HG02938 (cell line): ENCODE data around the gene GNAQ.
"Not testable (repeated sequence)": the region's sequence is repeated elsewhere in the genome, so short reads cannot be mapped to it uniquely, and the experiment has no call there.

Experiments used
- ATAC-seq: cut with Tn5 transposase; IDR thresholded peaks from one replicate; pipeline ENCODE4 v1.9.1; 2021; ENCODE audit warnings: mild to moderate bottlenecking, moderate library complexity; ENCODE audit not compliant: unreplicated experiment

The GNAQ gene

DNA sequence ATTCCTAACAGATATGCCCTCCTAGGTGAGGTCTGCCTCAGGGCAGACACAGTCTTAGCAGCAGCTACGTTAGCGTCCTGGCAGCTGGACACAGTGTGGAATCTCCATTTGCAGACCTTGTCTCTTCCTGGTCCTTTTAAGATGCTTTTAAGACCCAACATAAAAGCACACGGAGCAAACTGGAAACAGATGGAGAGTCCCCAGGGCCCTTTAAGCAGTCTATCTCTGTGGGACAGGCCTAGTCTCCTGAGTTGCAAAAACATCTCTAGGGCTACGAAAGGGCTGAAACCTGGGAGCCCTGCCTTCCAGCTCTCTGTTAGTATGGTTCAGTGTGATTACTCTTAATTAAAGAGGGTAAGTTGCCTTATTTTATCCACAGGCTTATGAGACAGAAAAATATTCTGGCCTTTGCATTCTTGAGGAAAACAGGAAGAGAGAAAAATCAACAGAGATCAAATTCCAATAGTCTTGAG, 317.5 kb downstream of the GNAQ start:
- ATAC-seq, result no peak

DNA sequence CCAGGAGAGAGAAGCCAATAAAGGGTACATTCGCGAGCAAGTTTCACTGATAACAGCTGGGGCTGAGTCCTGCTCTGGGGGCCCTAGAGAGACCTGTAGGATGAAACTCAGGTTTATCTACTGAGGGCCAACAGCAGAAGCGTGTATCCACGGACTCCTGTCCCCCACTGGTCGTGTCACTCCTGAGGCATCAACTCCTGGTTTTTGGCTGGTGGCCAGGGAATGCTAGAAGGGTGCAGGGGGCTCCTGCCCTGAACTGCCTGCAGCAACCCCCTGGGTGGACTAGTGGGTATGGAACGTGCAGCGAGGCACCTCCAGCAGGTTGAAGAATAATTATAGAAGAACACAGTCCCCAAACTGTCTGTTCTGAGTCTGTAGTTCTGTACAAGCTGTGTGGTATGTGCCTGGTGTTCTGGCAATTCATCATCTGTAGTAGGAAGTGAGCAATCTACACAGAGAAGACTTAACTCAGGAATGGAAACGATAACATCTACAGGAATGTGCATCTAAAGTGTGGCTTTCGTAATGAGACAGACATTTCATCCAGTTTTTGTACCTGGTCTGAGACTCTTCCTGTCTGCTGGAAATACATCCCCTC, 319.0 kb downstream of the GNAQ start:
- ATAC-seq, result no peak

DNA sequence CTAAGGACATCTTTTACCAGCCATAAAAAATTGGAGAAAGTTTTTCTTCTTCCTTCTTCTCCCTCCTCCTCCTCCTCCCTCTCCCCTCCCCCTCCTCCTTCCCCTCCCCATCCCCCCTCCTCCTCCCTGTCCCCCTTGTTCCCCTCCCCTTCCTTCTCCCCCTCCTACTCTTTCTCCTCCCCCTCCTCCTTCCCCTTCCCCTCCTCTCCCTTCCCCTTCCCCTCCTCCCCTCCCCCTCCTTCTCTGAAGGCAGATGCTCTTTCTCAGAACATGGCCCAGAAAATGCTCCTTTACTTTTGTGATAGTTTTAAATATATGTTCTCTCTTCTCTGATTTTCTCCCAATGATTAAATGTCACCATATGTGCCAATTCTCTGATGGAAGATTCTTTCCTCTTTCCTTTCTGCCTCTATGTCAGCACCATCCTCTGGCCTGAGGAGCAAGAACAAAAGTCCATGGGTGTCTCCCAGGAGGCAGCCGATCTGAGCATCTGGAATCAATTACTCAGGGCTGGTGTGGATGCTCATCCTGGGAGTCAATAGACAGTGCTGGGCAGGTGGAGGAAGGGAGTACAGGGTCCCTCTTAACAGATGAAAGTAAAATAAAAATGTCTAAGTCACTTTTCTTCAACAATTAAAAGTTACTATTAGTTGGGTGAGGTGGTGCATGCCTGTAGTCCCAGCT, 320.5 kb downstream of the GNAQ start:
- no peak for ATAC-seq

DNA sequence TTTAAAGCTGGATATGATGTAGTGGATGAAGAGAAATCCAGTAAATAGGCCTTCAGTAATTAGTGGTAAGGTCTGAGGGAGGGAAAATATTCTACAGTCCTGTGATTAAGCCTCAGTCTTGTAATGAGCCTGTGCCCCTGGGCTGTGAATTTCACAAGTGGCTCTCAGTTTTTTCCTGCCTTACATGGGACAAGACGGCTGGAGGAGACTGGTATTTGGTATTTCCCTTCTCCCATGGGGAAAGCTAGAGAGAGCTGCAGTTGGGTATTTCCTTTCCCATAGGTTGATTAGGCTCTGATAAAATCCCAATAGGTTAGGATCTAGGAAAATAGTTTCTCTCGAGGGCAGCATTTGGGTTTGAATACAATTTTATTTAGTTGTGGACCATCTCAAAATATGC, 321.3 kb downstream of the GNAQ start:
- ATAC-seq, result no peak

DNA sequence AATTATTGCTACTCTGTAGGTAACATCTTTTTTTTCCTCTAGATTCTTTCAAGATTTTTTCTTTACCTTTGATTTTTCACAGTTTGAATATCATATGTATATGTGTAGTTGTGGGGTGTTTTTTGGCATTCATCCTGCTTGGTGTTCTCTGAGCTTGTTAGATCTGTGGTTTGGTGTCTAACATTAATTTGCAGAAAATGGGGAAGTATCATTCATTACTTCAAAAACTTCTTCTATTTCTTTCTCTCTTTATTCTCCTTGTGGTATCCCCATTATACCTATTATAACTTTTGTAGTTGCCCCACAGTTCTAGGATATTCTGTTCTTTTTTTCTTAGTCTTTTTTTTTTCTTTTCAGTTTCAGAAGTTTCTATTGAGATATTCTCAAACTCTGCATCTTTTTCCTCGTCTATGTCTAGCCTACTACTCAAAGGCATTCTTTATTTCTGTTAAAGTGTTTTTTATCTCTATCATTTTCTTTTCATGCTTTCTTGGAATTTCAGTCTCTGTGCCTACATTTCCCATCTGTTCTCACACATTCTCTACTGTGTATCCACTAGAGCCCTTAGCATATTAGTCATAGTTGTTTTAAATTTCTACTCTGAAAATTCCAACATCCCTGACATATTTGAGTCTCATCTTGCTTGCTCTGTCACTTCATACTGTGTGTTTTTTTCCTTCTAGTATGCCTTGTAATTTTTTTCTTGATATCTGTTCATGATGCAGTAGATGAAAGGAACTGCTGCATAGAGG, 323.4 kb downstream of the GNAQ start:
- ATAC-seq, result no peak

DNA sequence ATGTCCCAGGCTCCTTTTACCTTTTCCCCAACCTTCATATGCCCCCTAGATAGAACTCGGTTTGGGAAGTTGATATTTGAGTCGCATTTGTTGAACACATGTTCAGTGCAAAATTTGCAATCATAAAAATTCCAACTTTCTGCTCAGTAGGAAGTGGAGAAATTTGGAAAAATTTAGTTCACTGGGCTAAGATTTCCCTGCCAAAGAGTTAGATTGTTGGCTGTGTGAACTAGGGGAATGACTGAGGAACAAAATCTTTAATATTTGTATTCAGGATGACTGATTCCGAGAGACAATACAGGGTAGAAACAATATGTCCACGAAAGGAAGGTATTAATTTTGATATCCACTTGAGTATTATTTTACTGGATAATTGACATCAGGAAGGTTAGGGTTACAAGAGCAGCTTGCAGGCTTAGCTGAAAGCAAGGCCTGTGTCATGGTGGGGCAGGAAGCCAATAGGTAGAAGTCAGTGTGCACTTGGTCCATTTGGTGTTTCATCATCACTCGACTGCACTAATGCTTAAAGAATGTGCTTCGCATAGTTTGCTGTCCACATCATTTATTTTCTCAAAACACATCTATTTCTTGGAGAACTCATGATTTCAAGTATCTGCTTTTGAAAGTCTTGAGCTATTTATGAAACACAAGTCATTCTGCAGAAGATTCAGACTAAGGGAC, 324.1 kb downstream of the GNAQ start:
- ATAC-seq, result no peak

DNA sequence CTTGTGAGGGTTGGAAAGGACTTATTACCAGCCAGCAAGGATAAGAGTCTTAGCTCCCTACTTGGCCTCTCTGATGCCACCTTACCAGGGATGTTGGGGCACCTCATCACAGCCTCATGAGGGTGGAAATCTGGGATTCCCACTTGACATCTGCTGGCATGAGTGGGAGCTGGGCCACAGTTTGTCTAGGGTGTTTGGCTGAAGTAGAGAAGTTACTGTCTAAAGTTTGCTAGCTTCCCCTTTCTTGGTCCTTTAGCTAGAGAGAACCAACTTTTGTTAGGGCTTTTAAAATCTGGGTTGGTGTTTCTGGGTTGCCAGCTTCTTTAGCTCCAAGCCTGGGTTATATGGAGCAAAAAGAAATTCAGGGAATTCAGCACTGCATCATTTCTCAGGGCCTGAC, 326.0 kb downstream of the GNAQ start:
- ATAC-seq, result no peak

DNA sequence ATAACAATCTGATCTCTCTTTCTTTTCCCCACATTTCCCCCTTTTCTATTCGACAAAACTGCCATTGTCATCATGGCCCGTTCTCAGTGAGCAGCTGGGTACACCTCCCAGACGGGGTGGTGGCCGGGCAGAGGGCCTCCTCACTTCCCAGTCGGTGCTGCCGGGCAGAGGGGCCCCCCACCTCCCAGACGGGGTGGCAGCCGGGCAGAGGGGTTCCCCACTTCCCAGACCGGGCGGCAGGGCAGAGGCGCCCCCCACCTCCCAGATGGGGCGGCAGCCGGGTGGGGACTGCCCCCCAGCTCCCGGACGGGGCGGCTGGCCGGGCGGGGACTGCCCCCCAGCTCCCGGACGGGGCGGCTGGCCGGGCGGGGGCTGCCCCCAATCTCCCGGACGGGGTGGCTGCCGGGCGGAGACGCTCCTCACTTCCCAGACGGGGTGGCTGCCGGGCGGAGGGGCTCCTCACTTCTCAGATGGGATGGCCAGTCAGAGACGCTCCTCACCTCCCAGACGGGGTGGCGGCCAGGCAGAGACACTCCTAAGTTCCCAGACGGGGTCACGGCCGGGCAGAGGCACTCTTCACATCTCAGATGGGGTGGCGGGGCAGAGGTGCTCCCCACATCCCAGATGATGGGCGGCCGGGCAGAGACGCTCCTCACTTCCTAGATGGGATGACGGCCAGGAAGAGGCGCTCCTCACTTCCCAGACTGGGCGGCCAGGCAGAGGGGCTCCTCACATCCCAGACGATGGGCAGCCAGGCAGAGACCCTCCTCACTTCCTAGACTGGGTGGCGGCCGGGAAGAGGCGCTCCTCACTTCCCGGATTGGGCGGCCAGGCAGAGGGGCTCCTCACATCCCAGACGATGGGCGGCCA, 328.9 kb downstream of the GNAQ start:
- ATAC-seq, result not testable (repeated sequence)

DNA sequence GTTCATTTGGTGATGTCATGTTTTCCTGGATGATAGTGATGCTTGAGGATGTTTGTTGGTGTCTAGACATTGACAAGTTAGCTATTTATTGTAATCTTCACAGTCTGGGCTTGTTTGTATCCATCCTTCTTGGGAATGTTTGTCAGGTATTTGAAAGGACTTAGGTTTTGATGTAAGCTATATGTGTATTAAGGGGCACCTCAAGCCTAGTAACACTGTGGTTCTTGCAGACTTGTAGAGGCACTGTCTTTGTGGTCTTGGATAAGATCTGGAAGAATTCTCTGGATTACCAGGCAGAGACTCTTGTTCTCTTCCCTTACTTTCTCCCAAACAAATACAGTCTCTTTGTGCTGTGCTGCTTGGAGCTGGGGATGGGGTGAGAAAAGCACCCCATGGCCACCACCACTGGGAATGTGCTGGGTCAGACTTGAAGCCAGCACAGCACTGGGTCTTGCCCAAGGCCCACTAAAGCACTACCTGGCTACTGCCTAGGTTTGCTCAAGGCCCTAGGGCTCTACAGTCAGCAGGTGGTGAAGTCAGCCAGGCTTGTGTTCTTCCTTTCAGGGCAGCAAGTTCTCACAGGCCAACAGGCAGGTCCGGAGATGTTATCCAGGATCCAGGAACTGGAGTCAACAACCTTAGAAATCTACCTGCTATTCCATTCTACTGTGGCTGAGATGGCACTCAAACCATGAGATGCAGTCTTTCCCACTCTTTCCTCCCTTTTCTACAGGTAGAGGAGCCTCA, 334.2 kb downstream of the GNAQ start:
- ATAC-seq, result no peak

DNA sequence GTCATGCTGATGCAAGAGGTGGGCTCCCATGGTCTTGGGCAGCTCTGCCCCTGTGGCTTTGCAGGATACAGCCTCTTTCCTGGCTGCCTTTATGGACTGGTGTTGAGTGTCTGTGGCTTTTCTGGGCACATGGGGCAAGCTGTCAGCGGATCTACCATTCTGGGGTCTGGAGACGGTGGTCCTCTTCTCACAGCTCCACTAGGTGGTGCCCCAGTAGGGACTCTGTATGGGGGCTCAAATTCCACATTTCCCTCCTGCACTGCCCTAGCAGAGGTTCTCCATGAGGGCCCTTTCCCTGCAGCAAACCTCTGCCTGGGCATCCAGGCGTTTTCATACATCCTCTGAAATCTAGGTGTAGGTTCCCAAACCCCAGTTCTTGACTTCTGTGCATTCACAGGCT, 340.9 kb downstream of the GNAQ start:
- not testable (repeated sequence) for ATAC-seq

DNA sequence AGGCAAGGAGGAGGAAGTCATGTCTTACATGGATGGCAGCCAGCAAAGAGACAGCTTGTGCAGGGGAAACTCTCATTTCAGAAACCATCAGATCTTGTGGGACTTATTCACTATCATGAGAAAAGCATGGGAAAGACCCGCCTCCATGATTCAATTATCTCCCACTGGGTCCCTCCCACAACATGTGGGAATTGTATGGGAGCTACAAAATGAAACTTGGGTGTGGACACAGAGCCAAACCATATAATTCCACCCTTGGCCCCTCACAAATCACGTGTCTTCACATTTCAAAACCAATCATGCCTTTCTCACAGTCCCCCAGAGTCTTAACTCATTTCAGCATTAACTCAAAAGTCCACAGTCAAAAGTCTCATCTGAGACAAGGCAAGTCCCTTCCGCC, 341.5 kb downstream of the GNAQ start:
- ATAC-seq, result not testable (repeated sequence)

DNA sequence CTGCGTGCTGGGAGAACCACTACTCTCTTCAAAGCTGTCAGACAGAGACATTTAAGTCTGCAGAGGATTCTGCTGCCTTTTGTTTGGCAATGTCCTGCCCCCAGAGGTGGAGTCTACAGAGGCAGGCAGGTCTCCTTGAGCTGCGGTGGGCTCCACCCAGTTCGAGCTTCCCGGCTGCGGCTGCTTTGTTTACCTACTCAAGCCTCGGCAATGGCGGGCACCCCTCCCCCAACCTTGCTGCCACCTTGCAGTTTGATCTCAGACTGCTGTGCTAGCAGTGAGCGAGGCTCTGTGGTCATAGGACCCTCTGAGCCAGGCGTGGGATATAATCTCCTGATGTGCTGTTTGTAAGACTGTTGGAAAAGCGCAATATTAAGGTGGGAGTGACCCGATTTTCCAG, 343.9 kb downstream of the GNAQ start:
- not testable (repeated sequence) for ATAC-seq

DNA sequence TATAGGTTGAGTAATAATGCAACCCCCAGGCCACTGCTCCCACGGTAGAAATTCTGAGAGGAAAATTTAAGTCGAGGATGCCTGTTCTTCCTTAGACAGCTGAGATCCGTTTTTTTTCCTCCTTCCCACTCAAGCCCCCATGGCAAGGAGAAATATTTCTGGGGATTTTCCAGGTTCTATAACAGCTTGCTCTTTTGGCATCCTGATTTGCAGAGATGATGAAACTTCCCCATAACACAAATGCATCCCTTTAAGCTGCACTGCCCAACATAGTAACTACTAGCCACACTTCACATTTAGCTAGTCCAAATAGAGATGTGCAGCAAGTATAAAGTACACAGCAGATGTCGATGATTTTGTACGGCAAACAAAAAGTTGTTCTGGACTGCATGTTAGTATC, 351.0 kb downstream of the GNAQ start:
- no peak for ATAC-seq

DNA sequence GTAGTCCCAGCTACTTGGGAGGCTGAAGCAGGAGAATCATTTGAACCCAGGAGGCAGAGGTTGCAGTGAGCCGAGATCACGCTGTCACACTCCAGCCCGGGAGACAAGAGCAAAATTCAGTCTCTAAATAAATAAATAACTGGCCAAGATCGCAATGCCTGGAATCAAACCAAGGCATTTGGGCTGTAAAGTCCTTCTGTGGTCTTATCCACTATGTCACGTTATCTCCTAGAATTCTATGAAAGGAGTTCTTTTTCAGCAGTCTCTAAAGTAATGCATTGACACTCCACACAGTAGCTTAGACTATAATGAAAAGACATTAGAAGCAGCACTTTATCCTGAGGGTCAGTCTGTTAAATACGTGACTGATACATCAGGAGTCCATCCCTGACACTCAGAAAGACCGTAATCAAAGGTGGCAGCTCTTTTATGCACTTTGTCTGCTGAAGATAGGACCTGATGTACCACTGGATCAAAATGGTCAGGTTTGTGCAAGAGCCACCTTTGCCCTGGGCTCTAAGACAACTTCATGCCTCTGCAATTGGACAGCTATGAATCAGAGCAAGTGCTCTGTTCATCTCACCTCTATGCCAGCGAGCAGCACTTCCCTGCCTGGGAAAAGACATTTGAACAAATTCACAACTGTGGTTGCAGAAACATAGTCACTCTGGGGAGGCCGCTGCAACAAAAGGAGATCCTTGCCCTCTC, 351.8 kb downstream of the GNAQ start:
- no peak for ATAC-seq

DNA sequence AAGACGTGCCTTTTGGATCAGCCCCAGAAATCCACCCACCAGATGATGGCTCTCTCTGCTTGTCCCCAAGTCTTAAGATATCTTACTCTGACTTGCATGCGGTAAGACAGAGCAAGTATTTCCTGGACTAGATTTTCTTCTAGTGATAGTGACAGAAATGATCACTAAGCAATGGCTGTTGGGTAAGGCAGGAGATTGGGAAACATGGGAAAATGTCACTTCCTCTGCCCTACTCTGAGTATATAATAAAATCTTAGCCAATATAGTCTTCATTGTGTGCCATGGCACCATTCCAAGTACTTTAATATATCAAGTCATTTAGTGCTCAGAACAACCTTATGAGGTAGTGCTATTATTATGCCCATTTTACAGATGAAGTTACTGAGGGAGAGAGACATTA, 352.5 kb downstream of the GNAQ start:
- no peak for ATAC-seq

DNA sequence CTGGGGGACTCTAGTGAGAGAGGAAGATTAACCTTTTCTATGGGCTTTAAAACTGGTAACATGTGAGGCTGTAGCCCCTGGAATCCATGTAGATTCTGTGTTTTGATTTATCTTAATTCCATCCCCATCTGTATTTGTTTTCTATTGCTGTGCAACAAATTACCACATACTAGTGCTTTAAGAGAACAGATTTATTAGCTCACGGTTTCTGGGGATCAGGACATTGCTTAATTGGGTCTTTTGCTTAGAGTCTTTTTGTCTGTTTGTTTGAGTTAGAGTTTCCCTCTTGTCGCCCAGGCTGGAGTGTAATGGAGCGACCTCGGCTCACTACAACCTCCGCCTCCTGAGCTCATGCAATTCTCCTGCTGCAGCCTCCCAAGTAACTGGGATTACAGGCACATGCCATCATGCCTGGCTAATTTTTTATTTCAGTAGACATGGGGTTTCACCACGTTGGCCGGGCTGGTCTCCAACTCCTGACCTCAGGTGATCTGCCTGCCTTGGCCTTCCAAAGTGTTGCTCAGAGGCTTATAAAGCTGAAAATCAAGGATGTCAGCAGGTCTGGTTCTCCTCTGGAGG, 353.6 kb downstream of the GNAQ start:
- ATAC-seq, result no peak

DNA sequence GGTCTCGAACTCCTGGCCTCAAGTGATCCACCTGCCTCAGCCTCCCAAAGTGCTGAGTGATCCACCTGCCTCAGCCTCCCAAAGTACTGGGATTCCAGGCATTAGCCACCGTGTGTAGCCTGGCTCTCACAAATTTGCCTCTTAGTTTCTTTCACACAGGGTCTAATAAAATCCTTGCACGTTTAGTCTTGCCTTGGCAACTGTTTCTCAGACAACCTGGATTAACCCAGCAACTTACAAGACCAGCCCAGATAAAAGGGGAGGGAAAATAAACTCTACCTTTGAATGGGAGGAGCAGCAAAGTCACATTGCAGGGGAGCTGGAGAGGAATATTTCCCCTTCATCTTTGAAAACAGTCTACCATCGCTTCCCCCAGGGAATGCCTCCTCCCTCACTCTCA, 354.2 kb downstream of the GNAQ start:
- no peak for ATAC-seq

DNA sequence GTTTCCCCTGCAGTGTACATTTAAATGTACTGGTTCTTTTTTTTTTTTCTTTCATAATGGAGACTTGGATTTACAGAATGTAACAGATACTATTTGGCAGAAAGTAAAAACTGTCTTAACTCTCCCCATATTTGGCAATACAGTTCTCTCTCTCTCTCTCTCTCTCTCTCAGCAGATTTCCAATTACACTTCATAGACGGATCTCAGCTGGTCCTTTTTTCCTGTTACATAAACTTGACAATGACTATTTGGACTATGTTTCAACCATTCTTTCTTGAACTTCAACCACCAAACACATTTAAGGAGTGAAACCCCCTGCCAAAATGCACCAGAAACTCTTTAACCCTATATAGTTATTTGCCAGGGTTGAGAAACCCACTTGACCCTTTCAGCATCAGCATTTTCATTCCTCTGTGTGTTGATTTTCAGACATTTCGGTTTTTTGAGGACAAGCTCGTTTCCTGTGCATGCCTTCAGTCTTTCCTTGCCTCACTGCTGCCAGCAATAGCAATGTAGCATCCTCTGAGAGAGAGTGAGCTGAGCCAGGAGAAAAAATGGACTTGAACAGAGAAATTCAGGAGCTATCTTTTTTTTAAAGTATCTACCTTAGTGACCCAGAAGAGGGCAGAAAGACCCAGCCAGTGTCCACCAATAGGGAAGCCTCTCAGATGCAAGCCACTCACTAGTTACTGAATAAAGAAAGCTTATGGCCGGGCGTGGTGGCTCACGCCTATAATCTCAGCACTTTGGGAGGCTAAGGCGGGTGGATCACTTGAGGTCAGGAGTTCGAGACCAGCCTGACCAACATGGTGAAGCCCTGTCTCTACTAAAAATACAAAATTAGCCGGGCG, 357.4 kb downstream of the GNAQ start:
- ATAC-seq, result no peak
